Spinal cord (tissue), 10 donors: ENCODE measurements around the gene JMJD8. TPM values are rescaled to one million over a fixed set of nuclear protein-coding genes. Genes with fewer than 3 reads are reported as not detected.
A peak's percentile ranks its signal among the peaks of the same experiment; 100 is the strongest.

Experiments used
- DNase-seq, 6 donors: peaks; one replicate each; pipeline versions ENCODE4 v3.0.0 to v3.0.0-alpha.2; 2013 to 2015; ENCODE audit warnings: low spot score in 6 of 6, low read depth in 4 of 6
- H3K27ac ChIP-seq: one replicate; pipeline ENCODE4 v1.5.1; 2013; ENCODE audit warnings: low read depth, low read length, control low read depth
- H3K27me3 ChIP-seq: one replicate; pipeline ENCODE4 v1.6.1; 2013; ENCODE audit warnings: low read length; ENCODE audit not compliant: control insufficient read depth, insufficient read depth
- H3K36me3 ChIP-seq: one replicate; pipeline ENCODE4 v1.6.1; 2013; ENCODE audit warnings: low read length; ENCODE audit not compliant: control insufficient read depth, insufficient read depth
- H3K4me1 ChIP-seq: one replicate; pipeline ENCODE4 v1.6.1; 2013; ENCODE audit warnings: low read length; ENCODE audit not compliant: control insufficient read depth, insufficient read depth
- H3K4me3 ChIP-seq: one replicate; pipeline ENCODE4 v1.5.1; 2013; ENCODE audit warnings: low read depth, low read length, control low read depth
- H3K9me3 ChIP-seq: one replicate; pipeline ENCODE4 v1.6.1; 2013; ENCODE audit warnings: low read length; ENCODE audit not compliant: control insufficient read depth, insufficient read depth
- WGBS: methylation state at CpG from one replicate; pipeline ENCODE4 v1.1.5; 2013; ENCODE audit warnings: missing lambda C conversion rate; ENCODE audit not compliant: insufficient coverage; 5-methylcytosine and 5-hydroxymethylcytosine counted together
- polyA plus RNA-seq, 2 donors: library from polyadenylated mRNA; unstranded; fragments of 120-200 nt; gene quantifications; one replicate each; pipeline ENCODE4 v1.2.1, GENCODE V29; 2013; ENCODE audit not compliant: insufficient read length in 2 of 2
- total RNA-seq, 2 donors: library from RNA; depleted of rRNA in 1 of 2; stranded (reverse); fragments of 120-200 nt in 1 of 2; fragments of >200 nt in 1 of 2; gene quantifications; one replicate each; pipeline versions ENCODE4 v1.2.3 to v1.2.4, GENCODE V29; 2013 to 2014
- donor health status: healthy.

Gene JMJD8
- total and polyA plus RNA-seq, 4 donors = 24.3 to 71.9 (median 52.7) TPM

- DNase-seq = no peak
- Histone ChIP-seq H3K27me3 (peaks cover 9% of the 10 kb centered on the region), H3K27ac (no peak overlapping the region), H3K4me3 (no peak overlapping the region), H3K4me1 (peaks cover 63% of the 10 kb centered on the region), H3K9me3 (no peaks in the 10 kb centered on the region), H3K36me3 (peaks cover 76% of the 10 kb centered on the region)
- WGBS = 84% methylated on average over 10 of the region's 21 CpGs
Observed at GRCh38 chr16:678209-678857, 5.8 kb downstream of the JMJD8 start.

DNA sequence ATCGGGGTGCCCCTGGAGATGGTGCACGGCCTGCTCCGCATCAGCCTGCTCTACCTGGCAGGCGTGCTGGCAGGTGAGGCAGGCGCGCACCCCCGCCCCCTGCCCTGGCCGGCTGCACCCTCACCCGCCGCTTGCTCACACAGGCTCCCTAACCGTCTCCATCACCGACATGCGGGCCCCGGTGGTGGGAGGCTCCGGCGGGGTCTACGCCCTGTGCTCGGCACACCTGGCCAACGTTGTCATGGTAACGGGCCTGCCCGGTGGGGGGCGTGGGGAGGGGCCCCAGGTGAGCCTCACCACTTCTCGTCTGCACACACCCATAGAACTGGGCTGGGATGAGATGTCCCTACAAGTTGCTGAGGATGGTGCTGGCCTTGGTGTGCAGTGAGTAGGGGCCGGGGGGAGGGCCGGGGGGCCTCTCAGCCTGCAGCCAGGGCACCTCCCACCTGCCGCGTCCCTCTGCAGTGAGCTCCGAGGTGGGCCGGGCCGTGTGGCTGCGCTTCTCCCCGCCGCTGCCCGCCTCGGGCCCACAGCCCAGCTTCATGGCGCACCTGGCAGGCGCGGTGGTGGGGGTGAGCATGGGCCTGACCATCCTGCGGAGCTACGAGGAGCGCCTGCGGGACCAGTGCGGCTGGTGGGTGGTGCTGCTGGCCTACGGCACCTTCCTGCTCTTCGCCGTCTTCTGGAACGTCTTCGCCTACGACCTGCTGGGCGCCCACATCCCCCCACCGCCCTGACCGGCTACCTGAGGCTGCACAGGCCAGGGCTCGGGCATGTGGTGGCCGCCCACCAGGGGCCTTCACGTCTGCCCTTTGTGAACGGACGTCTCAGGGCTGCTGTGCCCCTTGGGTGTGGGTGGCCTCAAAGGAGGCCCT is 6.6 kb downstream of the JMJD8 start:
- no peak for DNase-seq
- peaks cover 55% of the 10 kb centered on the region for H3K4me1 ChIP-seq
- H3K27me3 ChIP-seq = peaks cover 9% of the 10 kb centered on the region
- no peak overlapping the region for H3K4me3 ChIP-seq
- peaks cover 76% of the 10 kb centered on the region for H3K36me3 ChIP-seq
- 42% methylated on average over 50 of the region's 57 CpGs for WGBS
- no peak overlapping the region for H3K27ac ChIP-seq
- no peaks in the 10 kb centered on the region for H3K9me3 ChIP-seq

DNA sequence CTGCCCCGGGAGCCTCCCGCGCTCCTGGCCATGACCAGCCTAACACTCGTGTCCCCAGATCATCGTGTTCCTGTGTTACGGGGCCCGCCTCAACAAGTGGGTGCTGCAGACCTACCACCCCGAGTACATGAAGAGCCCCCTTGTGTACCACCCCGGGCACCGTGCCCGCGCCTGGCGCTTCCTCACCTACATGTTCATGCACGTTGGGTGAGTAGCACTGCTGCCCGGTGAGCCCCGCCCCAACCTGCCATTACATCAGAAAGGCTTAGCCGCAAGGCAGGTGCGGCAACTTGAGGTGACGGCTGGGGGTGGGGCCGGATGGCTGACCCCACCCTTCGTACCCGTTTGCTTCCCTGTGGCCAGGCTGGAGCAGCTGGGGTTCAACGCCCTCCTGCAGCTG is 7.2 kb downstream of the JMJD8 start:
- no peak for DNase-seq
- Histone ChIP-seq H3K9me3 (no peaks in the 10 kb centered on the region), H3K36me3 (peaks cover 76% of the 10 kb centered on the region), H3K4me3 (no peak overlapping the region), H3K27ac (no peak overlapping the region), H3K27me3 (peaks cover 9% of the 10 kb centered on the region), H3K4me1 (peaks cover 49% of the 10 kb centered on the region)
- WGBS = 62% methylated on average over 23 of the region's 23 CpGs

DNA sequence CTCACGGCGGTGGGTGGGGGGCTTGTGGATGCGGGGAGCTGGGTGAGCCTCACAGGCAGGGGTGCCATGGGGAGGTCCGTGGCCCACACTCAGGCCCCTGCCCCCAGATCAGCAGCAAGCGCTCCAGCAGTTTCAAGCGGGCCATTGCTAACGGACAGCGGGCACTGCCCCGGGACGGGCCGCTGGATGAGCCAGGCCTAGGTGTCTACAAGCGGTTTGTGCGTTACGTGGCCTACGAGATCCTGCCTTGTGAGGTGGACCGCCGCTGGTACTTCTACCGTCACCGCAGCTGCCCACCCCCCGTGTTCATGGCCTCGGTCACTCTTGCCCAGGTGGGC is 7.6 kb downstream of the JMJD8 start:
- DNase-seq = no peak
- Histone ChIP-seq H3K27ac (no peak overlapping the region), H3K36me3 (peaks cover 76% of the 10 kb centered on the region), H3K27me3 (peaks cover 9% of the 10 kb centered on the region), H3K9me3 (no peaks in the 10 kb centered on the region), H3K4me1 (peaks cover 45% of the 10 kb centered on the region), H3K4me3 (no peak overlapping the region)
- 89% methylated on average over 21 of the region's 21 CpGs for WGBS

- Histone ChIP-seq H3K9me3 (no peaks in the 10 kb centered on the region), H3K4me3 (no peak overlapping the region), H3K27me3 (peaks cover 9% of the 10 kb centered on the region), H3K4me1 (peaks cover 40% of the 10 kb centered on the region), H3K27ac (no peak overlapping the region), H3K36me3 (peaks cover 76% of the 10 kb centered on the region)
- WGBS = 65% methylated on average over 17 of the region's 25 CpGs
- DNase-seq = no peak
Observed at GRCh38 chr16:675884-676564, 8.1 kb downstream of the JMJD8 start.

- H3K9me3 ChIP-seq = no peaks in the 10 kb centered on the region
- peaks cover 9% of the 10 kb centered on the region for H3K27me3 ChIP-seq
- peaks cover 80% of the 10 kb centered on the region for H3K36me3 ChIP-seq
- peak within 1 kb of the TSS; percentile 18 for H3K4me3 ChIP-seq
- DNase-seq = peak in 2 of 6 donors; percentile 47 to 56
- WGBS = 3% methylated on average over 72 of the region's 73 CpGs
- peaks cover 35% of the 10 kb centered on the region for H3K4me1 ChIP-seq
- no peak within 1 kb of the TSS for H3K27ac ChIP-seq
Observed at GRCh38 chr16:674968-675883, 8.9 kb downstream of the JMJD8 start, which contains the start of gene RHBDL1. Gene RHBDL1, plus strand, starts transcription at chr16:675671. Its CDS starts 120 bp downstream, at chr16:675791.

DNA sequence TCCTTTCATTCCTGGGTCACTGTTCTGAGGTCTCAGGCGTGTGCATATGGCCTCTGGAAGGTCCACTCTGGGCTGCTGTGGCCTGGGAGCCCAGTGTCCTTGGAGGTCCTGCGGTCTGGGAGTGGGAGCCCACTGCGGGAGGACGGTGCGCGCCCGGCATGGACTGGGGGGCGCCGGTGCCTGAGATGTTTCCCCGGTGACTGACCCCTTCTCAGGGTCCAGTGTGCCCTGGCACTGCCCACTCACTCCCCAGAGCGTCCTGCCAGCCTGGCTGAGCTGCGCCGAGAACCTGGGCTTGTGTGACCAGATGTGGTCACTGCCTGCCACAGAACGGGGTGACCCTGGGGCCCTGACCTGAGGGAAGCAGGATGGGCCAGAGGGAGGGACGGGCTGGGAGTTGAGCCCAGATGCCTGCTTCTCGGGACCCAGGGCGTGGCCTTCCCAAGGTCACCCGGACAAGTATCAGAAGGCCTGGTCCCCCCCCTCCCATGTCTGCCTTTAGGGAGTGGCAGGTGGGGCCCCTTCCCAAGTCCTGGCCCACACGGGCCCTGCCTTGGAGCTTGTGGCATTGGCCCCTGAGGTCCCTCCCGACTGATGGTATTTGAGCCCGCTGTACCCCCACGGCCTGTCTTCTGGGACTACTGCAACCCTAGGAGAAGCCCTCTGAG is 9.8 kb downstream of the JMJD8 start:
- Histone ChIP-seq H3K27ac (no peak overlapping the region), H3K4me1 (peaks cover 35% of the 10 kb centered on the region), H3K9me3 (no peaks in the 10 kb centered on the region), H3K4me3 (no peak overlapping the region), H3K27me3 (peaks cover 9% of the 10 kb centered on the region), H3K36me3 (peaks cover 88% of the 10 kb centered on the region)
- no peak for DNase-seq
- WGBS = 80% methylated on average over 22 of the region's 22 CpGs

- no peak for DNase-seq
- no peak overlapping the region for H3K4me3 ChIP-seq
- H3K27ac ChIP-seq = no peak overlapping the region
- WGBS = 92% methylated on average over 17 of the region's 18 CpGs
- H3K36me3 ChIP-seq = peaks cover 90% of the 10 kb centered on the region
- H3K27me3 ChIP-seq = peaks cover 9% of the 10 kb centered on the region
- no peaks in the 10 kb centered on the region for H3K9me3 ChIP-seq
- H3K4me1 ChIP-seq = peaks cover 35% of the 10 kb centered on the region
Observed at GRCh38 chr16:673399-673991, 10.6 kb downstream of the JMJD8 start.
